ENCODE results near the gene TRIM47. TPM values are rescaled to one million over a fixed set of nuclear protein-coding genes. Genes with fewer than 3 reads are reported as not detected.

The TRIM47 gene
- total RNA-seq, 1 experiment from 2014 or later: 6.9 TPM

GRCh38 chr17:75846692-75847613, 31.4 kb downstream of the TRIM47 start:
- Histone ChIP-seq H4K91ac (ENCODE audit: insufficient read length, low read depth, low read length) (no peak overlapping the region), H2BK120ac (ENCODE audit: low read depth, low read length, poor library complexity, severe bottlenecking) (no peak overlapping the region), H2BK5ac (ENCODE audit: insufficient read length, low read length) (no peak overlapping the region), H3K4ac (ENCODE audit: low read depth, low read length) (no peak overlapping the region), H3K27me3 (ENCODE audit: insufficient read depth, low read length) (no peaks in the 10 kb centered on the region), H3K56ac (ENCODE audit: insufficient read length, low read depth, low read length) (no peak overlapping the region), H2BK20ac (ENCODE audit: low read depth, low read length, poor library complexity, severe bottlenecking) (no peak overlapping the region), H3K79me1 (ENCODE audit: insufficient read depth, low read depth, low read length, poor library complexity, severe bottlenecking) (no peaks in the 10 kb centered on the region), H3K4me2 (ENCODE audit: insufficient read depth, insufficient read length, low read length) (no peak overlapping the region), H4K20me1 (ENCODE audit: control insufficient read depth, insufficient read depth, insufficient read length) (peaks cover 2% of the 10 kb centered on the region), H4K8ac (replicated peaks; ENCODE audit: insufficient read length, low read depth, low read length) (no peak overlapping the region), H3K4me1 (ENCODE audit: insufficient read depth, low read length) (no peaks in the 10 kb centered on the region), H2AFZ (ENCODE audit: low read length) (no peak overlapping the region), H2AK5ac (ENCODE audit: insufficient read length, low read length) (no peak overlapping the region), H3T11ph (ENCODE audit: low read length) (no peak overlapping the region), H4K5ac (ENCODE audit: insufficient read length, low read depth, low read length) (no peak overlapping the region), H2BK15ac (ENCODE audit: low read depth, low read length) (no peak overlapping the region), H3K9me3 (ENCODE audit: control insufficient read depth, low read depth, low read length) (no peaks in the 10 kb centered on the region), H3K18ac (ENCODE audit: insufficient read length, low read depth, low read length) (no peak overlapping the region), H3K9ac (ENCODE audit: extremely low read depth, insufficient read length, low read length) (no peak overlapping the region), H3K23me2 (ENCODE audit: insufficient read length, low read depth, low read length, poor library complexity, severe bottlenecking) (no peaks in the 10 kb centered on the region), H3K14ac (ENCODE audit: insufficient read depth, low read length) (no peak overlapping the region), H3K27ac (ENCODE audit: insufficient read length, low read depth, low read length) (no peak overlapping the region), H3K23ac (ENCODE audit: insufficient read length, low read depth, low read length) (no peak overlapping the region), H3K79me2 (ENCODE audit: insufficient read depth, low read length) (no peaks in the 10 kb centered on the region), H2BK12ac (ENCODE audit: insufficient read length, low read depth, low read length) (no peak overlapping the region)
- no peak for TF ChIP-seq CTCF (conservative IDR thresholded peaks at IDR 0.05)
- Mint-ChIP-seq H3K27me3 (ENCODE audit: low read depth) (no peaks in the 10 kb centered on the region), H3K9me3 (no peaks in the 10 kb centered on the region), H3K4me3 (no peak overlapping the region), H3K27ac (no peak overlapping the region), H3K36me3 (ENCODE audit: insufficient read depth in 1 of 3, low read depth in 3 of 3) (peaks cover 24 to 58% (median 54%) of the 10 kb centered on the region in 3 experiments), H3K4me1 (peaks cover 5 to 20% of the 10 kb centered on the region in 2 experiments; a peak in 3 of 4 replicates)
- WGBS (ENCODE audit: extremely low coverage, insufficient read length, low lambda C conversion rate): no CpG with 5 or more reads among the region's 34 CpGs
- DNase-seq: no peak

All from H9 (cell line).